Right lobe of liver (tissue), 6 donors: ENCODE measurements around the gene CDC25A. TPM values are rescaled to one million over a fixed set of nuclear protein-coding genes. Genes with fewer than 3 reads are reported as not detected.

Experiments
- ATAC-seq, 4 donors: fragments of 200-7000 bp; cut with Tn5 transposase; one replicate each; pipeline ENCODE4 v1.9.1; 2020; ENCODE audit warnings: mild to moderate bottlenecking in 4 of 4, moderate library complexity in 4 of 4
- DNase-seq, 3 donors: peaks; one replicate each; pipeline ENCODE4 v3.0.0-alpha.2; 2020
- H3K27ac ChIP-seq, 3 donors: fragments of 200-600 bp; one replicate each; pipeline ENCODE4 v1.8.0; 2022
- H3K27me3 ChIP-seq, 2 donors: fragments of 200-600 bp; one replicate each; pipeline ENCODE4 v1.8.0; 2022
- H3K36me3 ChIP-seq, 4 donors: fragments of 200-600 bp; sonication (generic) in 1 of 4; one replicate each; pipeline versions ENCODE4 v1.5.1 to v1.8.0; 2017 to 2022; ENCODE audit warnings: control low read depth in 1 of 4
- H3K4me1 ChIP-seq, 4 donors: fragments of 200-600 bp; sonication (generic) in 1 of 4; one replicate each; pipeline versions ENCODE4 v1.5.1 to v1.8.0; 2017 to 2022; ENCODE audit warnings: control low read depth in 1 of 4
- H3K4me3 ChIP-seq, 3 donors: fragments of 200-600 bp; one replicate each; pipeline ENCODE4 v1.8.0; 2022
- H3K9me3 ChIP-seq, 4 donors: fragments of 200-600 bp; sonication (generic) in 1 of 4; one replicate each; pipeline versions ENCODE4 v1.5.1 to v1.8.0; 2017 to 2022; ENCODE audit warnings: control low read depth in 1 of 4
- CTCF ChIP-seq, 4 donors: fragments of 200-600 bp in 3 of 4; fragments of 450-650 bp in 1 of 4; IDR thresholded peaks; one replicate each; pipeline versions ENCODE4 v1.5.1 to v1.8.0; 2016 to 2022; ENCODE audit warnings: antibody characterized with exemption in 4 of 4, mild to moderate bottlenecking in 2 of 4
- POLR2A ChIP-seq: fragments of 450-650 bp; IDR thresholded peaks from one replicate; pipeline ENCODE4 v1.6.1; 2017; ENCODE audit warnings: antibody characterized with exemption, mild to moderate bottlenecking
- WGBS: methylation state at CpG from one replicate; pipeline ENCODE4 v1.1.6; 2018; ENCODE audit warnings: low coverage, low lambda C conversion rate; ENCODE audit not compliant: insufficient coverage; ENCODE audit errors: missing lambda C conversion rate; 5-methylcytosine and 5-hydroxymethylcytosine counted together
- intact Hi-C, 2 donors: fragments of 100-400 bp; cut with DNase I; formaldehyde crosslinking; loops; one replicate each; pipeline versions ENCODE4 v1.11.2 to v1.14.1; 2022
- total RNA-seq, 6 experiments: library from RNA; depleted of rRNA in 2 of 6; stranded (reverse); fragments of >200 nt in 2 of 6; fragmentation: NEBNext Ultra II Directional in 3 of 6; extraction: Animal tissue kit (Norgen Biotek cat#: 25700) in 3 of 6; gene quantifications; one replicate each; pipeline versions ENCODE4 v1.1.0 to v1.2.4, GENCODE V29; 2016 to 2023
- donor health status: DM: no; HTN: yes; CAD: no.
- donor health status: DM: no; HTN: no; CAD: no.
- donor health status: DM: no; HTN: no; CAD: no.
- donor health status: DM: no; HTN: yes; CAD: no.
- donor health status: DM: no; HTN: yes; CAD: no.

The CDC25A gene
- total RNA-seq, 6 experiments from 2014 or later, result 0.27 to 8.8 (median 0.56) TPM

GRCh38 chr3:48156163-48156562, 32.1 kb downstream of the CDC25A start:
- intact Hi-C loops, result loop anchor here (10.0 kb wide), 2 partner anchors 311 to 331 kb away; no protein-coding TSS in a partner anchor
- Histone ChIP-seq H3K27ac (no peak overlapping the region), H3K4me1 (no peaks in the 10 kb centered on the region), H3K4me3 (no peak overlapping the region), H3K36me3 (no peaks in the 10 kb centered on the region), H3K27me3 (no peaks in the 10 kb centered on the region), H3K9me3 (no peaks in the 10 kb centered on the region)
- WGBS, result 73% methylated on average over 2 of the region's 2 CpGs
- ATAC-seq (no peak), DNase-seq (no peak)
- TF ChIP-seq POLR2A (no peak), CTCF (IDR thresholded peaks at IDR 0.05) (no peak)

GRCh38 chr3:48155122-48155521, 33.1 kb downstream of the CDC25A start:
- intact Hi-C loops, result loop anchor here (10.0 kb wide), 2 partner anchors 310 to 330 kb away; no protein-coding TSS in a partner anchor
- no peaks in the 10 kb centered on the region for H3K36me3 ChIP-seq
- WGBS, result 93% methylated on average over 2 of the region's 2 CpGs
- TF ChIP-seq POLR2A (no peak), CTCF (IDR thresholded peaks at IDR 0.05) (no peak)
- no peaks in the 10 kb centered on the region for H3K4me1 ChIP-seq
- no peak overlapping the region for H3K27ac ChIP-seq
- DNase-seq (no peak), ATAC-seq (no peak)
- H3K27me3 ChIP-seq, result no peaks in the 10 kb centered on the region
- no peak overlapping the region for H3K4me3 ChIP-seq
- no peaks in the 10 kb centered on the region for H3K9me3 ChIP-seq

GRCh38 chr3:48151807-48152427, 36.3 kb downstream of the CDC25A start:
- no peak overlapping the region for H3K27ac ChIP-seq
- 39% methylated on average over 5 of the region's 8 CpGs for WGBS
- H3K4me1 ChIP-seq, result no peaks in the 10 kb centered on the region
- TF ChIP-seq CTCF (IDR thresholded peaks at IDR 0.05) (no peak), POLR2A (no peak)
- ATAC-seq, result peak; percentile 76 to 84 (median 80)
- H3K4me3 ChIP-seq, result no peak overlapping the region
- H3K9me3 ChIP-seq, result no peaks in the 10 kb centered on the region
- no peaks in the 10 kb centered on the region for H3K27me3 ChIP-seq
- DNase-seq, result peak in 1 of 3 donors; percentile 50
- intact Hi-C loops, result loop anchor here (10.0 kb wide), 2 partner anchors 307 to 327 kb away; no protein-coding TSS in a partner anchor
- no peaks in the 10 kb centered on the region for H3K36me3 ChIP-seq

GRCh38 chr3:48151058-48151806, 37.0 kb downstream of the CDC25A start:
- no peak overlapping the region for H3K27ac ChIP-seq
- H3K4me3 ChIP-seq, result no peak overlapping the region
- 33% methylated on average over 8 of the region's 8 CpGs for WGBS
- ATAC-seq (peak; percentile 99 to 100 (median 99)), DNase-seq (peak; percentile 76 to 80 (median 78))
- no peaks in the 10 kb centered on the region for H3K9me3 ChIP-seq
- H3K36me3 ChIP-seq, result no peaks in the 10 kb centered on the region
- H3K27me3 ChIP-seq, result no peaks in the 10 kb centered on the region
- H3K4me1 ChIP-seq, result no peaks in the 10 kb centered on the region
- intact Hi-C loops, result loop anchor here (10.0 kb wide), 2 partner anchors 306 to 326 kb away; no protein-coding TSS in a partner anchor
- TF ChIP-seq POLR2A (no peak), CTCF (IDR thresholded peaks at IDR 0.05) (peak; percentile 84 to 89 (median 84))
